GM19324 (cell line): ENCODE measurements around the gene PHLDB1.

ENCODE experiments used
- ATAC-seq: cut with Tn5 transposase; IDR thresholded peaks from one replicate; pipeline ENCODE4 v1.9.1; 2021; ENCODE audit warnings: mild to moderate bottlenecking, moderate library complexity; ENCODE audit not compliant: unreplicated experiment, low FRiP score

The PHLDB1 gene

GRCh38 chr11:118656563-118657165 lies 49.2 kb downstream of the PHLDB1 start:
- ATAC-seq: no peak

- ATAC-seq: no peak
Measured at GRCh38 chr11:118657238-118657637, 49.8 kb downstream of the PHLDB1 start.

GRCh38 chr11:118657709-118658428 lies 50.5 kb downstream of the PHLDB1 start:
- ATAC-seq: no peak

GRCh38 chr11:118658429-118659313 lies 51.3 kb downstream of the PHLDB1 start:
- ATAC-seq: no peak

- peak; percentile 61 for ATAC-seq
Measured at GRCh38 chr11:118659314-118659952, 52.0 kb downstream of the PHLDB1 start.

- no peak for ATAC-seq
Measured at GRCh38 chr11:118659953-118660680, 52.7 kb downstream of the PHLDB1 start.

- no peak for ATAC-seq
Measured at GRCh38 chr11:118660681-118661424, 53.4 kb downstream of the PHLDB1 start.

GRCh38 chr11:118661425-118662301 lies 54.2 kb downstream of the PHLDB1 start:
- no peak for ATAC-seq

GRCh38 chr11:118662401-118663271 lies 55.2 kb downstream of the PHLDB1 start:
- ATAC-seq: no peak

GRCh38 chr11:118663381-118663780 lies 56.0 kb downstream of the PHLDB1 start:
- no peak for ATAC-seq

GRCh38 chr11:118663902-118664301 lies 56.5 kb downstream of the PHLDB1 start:
- no peak for ATAC-seq

- ATAC-seq: no peak
Measured at GRCh38 chr11:118666371-118666770, 59.0 kb downstream of the PHLDB1 start.

- ATAC-seq: no peak
Measured at GRCh38 chr11:118670063-118670462, 62.6 kb downstream of the PHLDB1 start.

GRCh38 chr11:118671254-118671653 lies 63.8 kb downstream of the PHLDB1 start:
- ATAC-seq: no peak

- ATAC-seq: no peak
Measured at GRCh38 chr11:118672846-118673245, 65.4 kb downstream of the PHLDB1 start.

GRCh38 chr11:118673361-118674081 lies 66.1 kb downstream of the PHLDB1 start:
- ATAC-seq: no peak

- ATAC-seq: no peak
Measured at GRCh38 chr11:118674082-118674435, 66.6 kb downstream of the PHLDB1 start.
